Activated gamma-delta T cell treated with anti-CD3 and anti-CD28 coated beads, Interleukin-2, amount 50 U/mL, for 16 hours (primary cell): ENCODE data around the gene SLFNL1.

ENCODE experiments used
- DNase-seq: peaks from one replicate; pipeline ENCODE4 v3.0.0-alpha.2; 2020; ENCODE audit warnings: low read depth

Gene SLFNL1

GRCh38 chr1:40986328-40986783 lies 35.2 kb downstream of the SLFNL1 start:
- no peak for DNase-seq

DNA sequence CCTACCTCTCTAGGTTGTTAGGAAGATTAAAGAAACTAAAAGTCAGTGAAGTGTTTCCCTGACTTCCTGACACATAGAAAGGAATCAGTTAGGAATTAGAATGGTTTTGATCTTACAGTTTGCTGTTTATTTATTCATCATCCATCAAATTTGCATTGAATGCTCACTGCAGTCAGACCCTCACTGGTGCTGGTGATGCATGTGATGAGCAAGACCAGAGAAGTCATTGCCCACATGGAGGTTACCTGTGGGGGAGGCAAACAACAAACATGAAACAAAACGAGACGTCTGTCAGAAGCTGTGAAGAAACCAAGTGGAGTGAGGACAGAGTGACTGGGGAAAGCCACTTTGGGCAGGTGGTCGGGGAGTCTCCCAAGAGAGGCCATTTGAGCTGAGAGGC lies 35.6 kb downstream of the SLFNL1 start:
- no peak for DNase-seq

- no peak for DNase-seq
These were observed 36.4 kb downstream of the SLFNL1 start for GRCh38 chr1:40985161-40985560.

GRCh38 chr1:40984531-40984930 lies 37.0 kb downstream of the SLFNL1 start:
- DNase-seq = no peak

DNA sequence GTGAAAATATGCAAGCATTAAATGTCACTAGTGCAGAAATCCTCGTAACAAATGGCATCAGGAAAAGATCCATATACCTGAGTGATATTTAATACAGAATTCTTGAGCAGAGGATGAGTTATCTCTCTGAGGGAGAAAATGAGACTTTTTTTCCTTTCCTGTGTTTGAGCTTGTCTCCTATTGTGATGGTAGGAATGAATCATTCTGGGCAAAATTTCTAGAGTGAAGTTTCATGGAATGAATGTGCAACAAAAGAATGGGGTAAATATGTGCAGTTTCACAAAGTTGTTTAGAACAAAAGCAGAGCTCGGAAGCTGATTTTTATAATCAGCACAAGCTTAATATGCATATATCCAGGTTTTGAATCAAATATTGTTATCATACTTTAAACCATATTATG lies 37.5 kb downstream of the SLFNL1 start:
- DNase-seq = no peak

DNA sequence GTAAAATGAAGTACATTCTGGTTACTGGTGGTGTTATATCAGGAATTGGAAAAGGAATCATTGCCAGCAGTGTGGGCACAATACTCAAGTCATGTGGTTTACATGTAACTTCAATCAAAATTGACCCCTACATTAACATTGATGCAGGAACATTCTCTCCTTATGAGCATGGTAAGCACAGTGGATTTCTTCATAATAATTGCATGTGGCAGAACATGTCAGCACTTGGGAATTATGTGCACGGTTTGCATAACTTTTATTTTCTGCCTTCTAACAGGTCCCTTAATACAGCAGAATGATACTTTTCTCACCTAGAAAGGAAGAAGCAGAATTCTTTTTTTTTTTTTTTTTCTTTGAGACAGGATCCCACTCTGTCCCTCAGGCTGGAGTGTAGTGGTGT lies 38.2 kb downstream of the SLFNL1 start:
- no peak for DNase-seq

- DNase-seq = no peak
These were observed 38.8 kb downstream of the SLFNL1 start for GRCh38 chr1:40982721-40983120.

- DNase-seq = no peak
These were observed 39.7 kb downstream of the SLFNL1 start for GRCh38 chr1:40981691-40982448.

GRCh38 chr1:40980453-40981121 lies 40.9 kb downstream of the SLFNL1 start:
- DNase-seq = peak; percentile 31

DNA sequence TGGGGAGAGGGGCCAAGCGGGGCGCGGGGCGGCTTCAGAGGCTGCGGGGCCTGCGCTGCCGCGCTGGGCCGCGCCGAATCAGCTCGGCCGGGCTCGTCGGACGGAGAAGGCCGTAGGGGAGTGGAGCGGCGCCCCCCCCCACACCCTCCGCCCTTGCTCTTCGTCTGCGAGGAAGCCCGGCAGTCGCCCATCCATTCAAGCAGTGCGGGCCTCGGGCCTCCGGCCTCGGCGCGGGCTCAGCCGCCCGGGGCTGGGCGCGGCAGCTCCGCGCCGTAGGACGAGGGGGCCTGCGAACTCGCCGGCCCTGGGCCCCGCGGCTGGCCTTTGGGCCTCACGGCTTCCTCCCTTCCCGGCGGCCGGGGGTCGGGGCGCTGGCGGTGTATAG lies 41.5 kb downstream of the SLFNL1 start:
- DNase-seq = no peak

- peak; percentile 93 for DNase-seq
These were observed 42.1 kb downstream of the SLFNL1 start, which contains the start of gene CTPS1 for GRCh38 chr1:40979241-40980067. Gene CTPS1, plus strand, starts transcription at chr1:40979696. Its CDS starts 3,595 bp downstream, at chr1:40983291.

DNA sequence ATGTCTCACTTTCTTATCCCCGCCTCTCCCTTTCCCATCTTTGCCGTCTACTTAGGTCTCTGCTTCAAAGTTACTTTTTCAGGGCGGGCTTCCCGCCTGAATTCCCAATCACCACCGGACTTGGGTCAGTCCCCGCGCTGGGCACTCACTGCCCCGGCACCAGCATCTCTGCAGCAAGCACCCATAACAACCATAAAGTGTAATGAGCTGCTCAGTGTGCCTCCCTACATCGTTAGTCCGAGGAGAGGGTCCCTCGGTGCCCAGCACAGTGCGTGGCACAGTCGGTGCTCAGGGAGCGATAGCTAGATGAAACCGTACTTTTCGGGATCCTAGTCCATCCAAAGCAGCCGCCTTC lies 42.7 kb downstream of the SLFNL1 start:
- no peak for DNase-seq

DNA sequence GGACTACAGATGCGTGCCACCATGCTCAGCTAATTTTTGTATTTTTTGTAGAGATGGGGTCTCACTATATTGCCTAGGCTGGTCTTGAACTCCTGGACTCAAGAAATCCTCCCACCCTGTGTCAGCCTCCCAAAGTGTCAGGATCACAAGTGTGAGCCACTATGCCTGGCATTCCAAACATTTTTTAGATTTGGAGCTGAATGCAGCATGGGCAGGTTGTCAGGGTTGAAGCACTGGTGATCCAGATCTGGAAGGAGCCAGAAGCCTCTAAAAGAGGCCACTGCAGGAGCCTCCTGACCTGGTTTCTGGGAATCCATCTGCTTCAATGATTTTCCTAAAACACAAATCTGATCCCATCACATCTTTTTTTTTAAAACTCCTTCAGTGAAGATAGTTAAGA lies 43.8 kb downstream of the SLFNL1 start:
- no peak for DNase-seq

- no peak for DNase-seq
These were observed 44.4 kb downstream of the SLFNL1 start for GRCh38 chr1:40976952-40977690.

GRCh38 chr1:40974945-40975344 lies 46.6 kb downstream of the SLFNL1 start:
- no peak for DNase-seq

- no peak for DNase-seq
These were observed 47.6 kb downstream of the SLFNL1 start for GRCh38 chr1:40973912-40974311.

DNA sequence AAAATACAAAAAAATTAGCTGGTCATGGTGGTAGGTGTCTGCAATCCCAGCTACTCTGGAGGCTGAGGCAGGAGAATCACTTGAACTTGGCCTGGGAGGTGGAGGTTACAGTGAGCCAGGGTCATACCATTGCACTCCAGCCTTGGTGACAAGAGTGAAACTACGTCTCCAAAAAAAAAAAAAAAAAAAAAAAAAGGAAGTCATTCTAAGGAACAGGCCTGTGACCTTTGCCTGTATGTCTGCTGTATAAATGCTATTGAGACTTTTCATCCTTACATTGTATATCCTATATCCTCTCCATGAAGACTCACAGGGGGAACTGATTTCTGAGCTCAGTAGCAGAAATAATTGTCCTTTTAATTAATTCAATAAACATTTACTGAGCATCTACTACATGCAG lies 49.6 kb downstream of the SLFNL1 start:
- DNase-seq = no peak

DNA sequence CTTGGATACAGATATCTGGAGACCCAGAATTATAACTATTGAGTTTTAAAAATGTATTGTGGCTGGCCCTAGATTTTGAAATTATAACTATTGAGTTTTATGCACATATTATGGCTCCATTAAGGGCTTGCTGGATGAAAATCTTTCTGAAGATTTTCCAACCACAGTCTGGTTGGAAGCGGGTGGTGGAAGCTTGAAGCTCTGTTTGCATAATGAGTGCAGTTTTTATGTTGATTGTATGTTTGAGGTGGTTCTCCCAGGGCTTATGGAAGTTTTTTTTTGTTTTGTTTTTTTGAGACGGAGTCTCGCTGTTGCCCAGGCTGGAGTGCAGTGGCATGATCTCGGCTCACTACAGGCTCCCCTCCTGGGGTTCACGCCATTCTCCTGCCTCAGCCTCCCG lies 52.1 kb downstream of the SLFNL1 start:
- no peak for DNase-seq

- DNase-seq = no peak
These were observed 55.1 kb downstream of the SLFNL1 start for GRCh38 chr1:40966417-40966816.
